K562 (cell line): ENCODE data around the gene NAT14. TPM values are rescaled to one million over a fixed set of nuclear protein-coding genes. Genes with fewer than 3 reads are reported as not detected.

Source experiments
- ATAC-seq: fragments of 200-7000 bp; cut with Tn5 transposase; 3 replicates; pipeline ENCODE4 v1.9.1; 2020; ENCODE audit warnings: moderate library complexity
- BruUV-seq: library from RNA; stranded (reverse); fragments of 400-500 nt; replicated peaks from 2 replicates; lab custom pipeline; 2021; lab: Mats Ljungman, UMichigan
- CTCF ChIA-PET: fragments of 300-600 bp; formaldehyde crosslinking; extraction: SDS; loops from one replicate; lab custom pipeline; 2021; ENCODE audit warnings: low intra/inter-chr PET ratio; lab: Yijun Ruan, JAX
- POLR2A ChIA-PET: fragments of 300-600, 350-650 bp; sonication (Branson Sonifier 250); formaldehyde crosslinking; extraction: SDS; loops from one replicate; lab custom pipeline; 2021; ENCODE audit warnings: antibody characterized with exemption, inconsistent platforms; lab: Yijun Ruan, JAX
- DNase-seq, 4 experiments: peaks; one replicate each; pipeline versions ENCODE4 v3.0.0 to v3.0.0-alpha.2; 2011 to 2018; ENCODE audit warnings: low spot score in 3 of 4, mixed read lengths in 3 of 4; ENCODE audit errors: extremely low read depth in 1 of 4
- FAIRE-seq: peaks from 2 replicates; lab custom pipeline; 2011; peaks lifted over from hg19 to GRCh38; lab: Jason Lieb, UNC
- H2AFZ ChIP-seq: 2 replicates; pipeline ENCODE4 v1.6.0; 2011; ENCODE audit warnings: low read depth, low read length, control low read depth, inconsistent platforms
- H3K27ac ChIP-seq: fragments of 200-600 bp; 3 replicates; pipeline ENCODE4 v1.8.0; 2011; ENCODE audit warnings: low read depth, mild to moderate bottlenecking, control low read depth, inconsistent platforms, low read length, moderate library complexity, mixed read lengths; ENCODE audit errors: extremely low read depth
- H3K27me3 ChIP-seq, 2 experiments: fragments of 300-600 bp in 1 of 2; 2 replicates in 1 of 2; 3 replicates in 1 of 2; pipeline versions ENCODE4 v1.6.0 to v1.8.0; 2011; ENCODE audit warnings: inconsistent platforms in 2 of 2, low read length in 2 of 2, mild to moderate bottlenecking in 1 of 2, mixed read lengths in 1 of 2, moderate library complexity in 1 of 2; ENCODE audit not compliant: control insufficient read depth in 2 of 2, insufficient read depth in 2 of 2
- H3K36me3 ChIP-seq: fragments of 300-600 bp; 3 replicates; pipeline ENCODE4 v1.8.0; 2011; ENCODE audit warnings: mild to moderate bottlenecking, low read length, inconsistent platforms; ENCODE audit not compliant: control insufficient read depth, insufficient read depth
- H3K4me1 ChIP-seq, 2 experiments: fragments of 200-600 bp in 1 of 2; replicated peaks in 1 of 2; 2 replicates in 1 of 2; 3 replicates in 1 of 2; pipeline versions ENCODE4 v1.5.1 to v1.8.0; 2011; ENCODE audit warnings: inconsistent platforms in 2 of 2, low read length in 2 of 2, mild to moderate bottlenecking in 1 of 2, mixed read lengths in 1 of 2, moderate library complexity in 1 of 2; ENCODE audit not compliant: control insufficient read depth in 2 of 2, insufficient read depth in 2 of 2
- H3K4me2 ChIP-seq: 2 replicates; pipeline ENCODE4 v1.6.1; 2011; ENCODE audit warnings: low read length, control low read depth, inconsistent platforms, mixed read lengths; ENCODE audit not compliant: insufficient read depth
- H3K4me3 ChIP-seq: fragments of 200-600 bp; sonication (generic), shearing (Covaris generic); 2 replicates; pipeline ENCODE4 v1.5.1; 2016; ENCODE audit warnings: control low read depth, inconsistent platforms
- H3K79me2 ChIP-seq: fragments of 200-600 bp; 3 replicates; pipeline ENCODE4 v1.8.0; 2011; ENCODE audit warnings: low read length, inconsistent platforms; ENCODE audit not compliant: control insufficient read depth, insufficient read depth
- H3K9ac ChIP-seq, 2 experiments: 2 replicates each; pipeline versions ENCODE4 v1.6.0 to v1.6.1; 2011; ENCODE audit warnings: low read depth in 2 of 2, low read length in 2 of 2, control low read depth in 1 of 2, inconsistent platforms in 1 of 2, mild to moderate bottlenecking in 1 of 2, mixed read lengths in 1 of 2; ENCODE audit not compliant: insufficient read depth in 1 of 2
- H3K9me1 ChIP-seq: one replicate; pipeline ENCODE4 v1.6.0; 2011; ENCODE audit warnings: inconsistent platforms, mild to moderate bottlenecking, low read length, moderate library complexity; ENCODE audit not compliant: control insufficient read depth, insufficient read depth
- H3K9me3 ChIP-seq: replicated peaks from 2 replicates; pipeline ENCODE4 v1.5.1; 2011; ENCODE audit warnings: low read depth, low read length, inconsistent platforms; ENCODE audit not compliant: control insufficient read depth, insufficient read depth
- H4K20me1 ChIP-seq: replicated peaks from 2 replicates; pipeline ENCODE4 v1.6.1; 2011; ENCODE audit warnings: low read length, inconsistent platforms, mixed read lengths; ENCODE audit not compliant: control insufficient read depth, insufficient read depth
- ARID1B ChIP-seq: fragments of 450-650 bp; IDR thresholded peaks from 2 replicates; pipeline ENCODE4 v1.6.1; 2016; ENCODE audit warnings: antibody characterized with exemption, mild to moderate bottlenecking, inconsistent platforms
- CBX3 ChIP-seq, 2 experiments: IDR thresholded peaks; 1 replicate in 1 of 2; 2 replicates in 1 of 2; pipeline ENCODE4 v1.6.1; 2012; ENCODE audit warnings: inconsistent platforms in 2 of 2, low read length in 2 of 2, borderline replicate concordance in 1 of 2, control low read depth in 1 of 2
- CHD4 ChIP-seq: fragments of 200-600 bp; sonication (generic); IDR thresholded peaks from 3 replicates; pipeline ENCODE4 v1.6.1; 2012; ENCODE audit warnings: low read depth, mild to moderate bottlenecking, mixed read lengths, low read length, inconsistent platforms; ENCODE audit not compliant: insufficient read depth, insufficient replicate concordance, poor library complexity, severe bottlenecking
- PATZ1 ChIP-seq: fragments of 250-450 bp; sonication (Bioruptor Pico); IDR thresholded peaks from 2 replicates; pipeline ENCODE4 v1.5.0; 2020; ENCODE audit warnings: mild to moderate bottlenecking, borderline replicate concordance
- TCF15 ChIP-seq: fragments of 250-450 bp; sonication (Bioruptor Pico); IDR thresholded peaks from 2 replicates; pipeline ENCODE4 v1.8.0; 2022; ENCODE audit warnings: moderate library complexity, mild to moderate bottlenecking, inconsistent platforms
- ZBTB33 ChIP-seq: sonication (generic); formaldehyde crosslinking; IDR thresholded peaks from 2 replicates; pipeline ENCODE4 v1.8.1; 2023; ENCODE audit warnings: mild to moderate bottlenecking, missing genetic modification reagents
- ZBTB43 ChIP-seq: sonication (generic); formaldehyde crosslinking; IDR thresholded peaks from 2 replicates; pipeline ENCODE4 v1.8.0; 2023; ENCODE audit warnings: mild to moderate bottlenecking, missing genetic modification reagents
- WGBS: fragments of 100-300 bp; shearing (Covaris generic); methylation state at CpG from one replicate; pipeline ENCODE4 v1.1.6; 2016; ENCODE audit warnings: low coverage, mixed read lengths; ENCODE audit not compliant: insufficient coverage; ENCODE audit errors: missing lambda C conversion rate; 5-methylcytosine and 5-hydroxymethylcytosine counted together
- in situ Hi-C: fragments of 300-500 bp; cut with MboI; formaldehyde crosslinking; loops from 4 replicates; pipeline ENCODE4 v1.15.0; 2018; ENCODE audit warnings: inconsistent platforms, mixed read lengths
- intact Hi-C: fragments of 100-400 bp; cut with micrococcal nuclease; formaldehyde crosslinking; loops from 2 replicates; pipeline ENCODE4 v1.14.2; 2022
- polyA plus RNA-seq, 8 experiments: library from polyadenylated mRNA; depleted of rRNA in 4 of 8; stranded (reverse) in 5 of 8; unstranded in 3 of 8; fragments of >200 nt; fragmentation: Nextera tagmentation in 2 of 8; fragmentation: Illumina TruSeq in 1 of 8; extraction: Ambion mirVana in 2 of 8; extraction: Trizol in 1 of 8; gene quantifications; 2 replicates each; pipeline versions ENCODE4 v1.2.1 to v1.2.3, GENCODE V29; 2011 to 2014; ENCODE audit warnings: inconsistent platforms in 1 of 8, missing spikeins in 1 of 8
- total RNA-seq, 7 experiments: library from RNA; depleted of rRNA in 6 of 7; stranded (reverse); fragments of >200 nt in 6 of 7; fragmentation: Illumina TruSeq in 2 of 7; extraction: Trizol in 2 of 7; gene quantifications; 2 replicates each; pipeline versions ENCODE4 v1.2.1 to v1.2.3, GENCODE V29; 2011 to 2021; ENCODE audit warnings: low replicate concordance in 1 of 7

NAT14 gene
- total and polyA plus RNA-seq, 9 of the 15 experiments (the other 6 are each of a cell fraction or from before 2014, with no cell fraction given), result 2.4 to 77.0 (median 26.7) TPM

GRCh38 chr19:55441319-55441691 lies 43.7 kb upstream of the NAT14 start:
- Histone ChIP-seq H3K27ac (no peak overlapping the region), H3K27me3 (peaks cover 6 to 19% of the 10 kb centered on the region in 2 experiments), H3K4me3 (no peak overlapping the region), H3K4me1 (peaks cover 18 to 54% of the 10 kb centered on the region in 2 experiments), H3K9ac (peak overlapping the region in 1 of 2 experiments; percentile 91; a peak in 1 of 4 replicates), H3K36me3 (no peaks in the 10 kb centered on the region), H3K9me1 (no peaks in the 10 kb centered on the region), H4K20me1 (peaks cover 10% of the 10 kb centered on the region), H3K4me2 (peak overlapping the region; percentile 50), H2AFZ (peak overlapping the region; percentile 94; the same call in 1 of the 2 replicates), H3K9me3 (no peaks in the 10 kb centered on the region), H3K79me2 (no peaks in the 10 kb centered on the region)
- in situ Hi-C loops, result loop anchor here (25.0 kb wide), 1 partner anchor 779 kb away; the partner anchor contains the start of gene LILRB4
- FAIRE-seq, result no peak
- WGBS, result 87% methylated on average over 21 of the region's 21 CpGs
- TF ChIP-seq ZBTB33 (0 out of 2 replicates have a peak, but pooled peaks have one; percentile 47), ARID1B (no peak), PATZ1 (no peak), TCF15 (no peak), ZBTB43 (no peak), CBX3 (IDR thresholded peaks at IDR 0.05; ENCODE audit: borderline replicate concordance in 1 of 2, low read length in 2 of 2) (no peak), CHD4 (no peak)
- intact Hi-C loops, result no loop called here
- ATAC-seq, result no peak
- ChIA-PET CTCF (no interaction called here), POLR2A (interaction anchor here (0.6 kb wide), 1 partner anchor 468 kb away, joined by 3 read pairs; no protein-coding TSS in a partner anchor)
- BruUV-seq, result no TSS peak
- no peak for DNase-seq
